K562 (cell line): Measurements from ENCODE around the gene MGAT5. TPM values are rescaled to one million over a fixed set of nuclear protein-coding genes. Genes with fewer than 3 reads are reported as not detected.

Experiments used
- ATAC-seq: fragments of 200-7000 bp; cut with Tn5 transposase; 3 replicates; pipeline ENCODE4 v1.9.1; 2020; ENCODE audit warnings: moderate library complexity
- BruUV-seq: library from RNA; stranded (reverse); fragments of 400-500 nt; replicated peaks from 2 replicates; lab custom pipeline; 2021; lab: Mats Ljungman, UMichigan
- CTCF ChIA-PET: fragments of 300-600 bp; formaldehyde crosslinking; extraction: SDS; loops from one replicate; lab custom pipeline; 2021; ENCODE audit warnings: low intra/inter-chr PET ratio; lab: Yijun Ruan, JAX
- POLR2A ChIA-PET: fragments of 300-600, 350-650 bp; sonication (Branson Sonifier 250); formaldehyde crosslinking; extraction: SDS; loops from one replicate; lab custom pipeline; 2021; ENCODE audit warnings: antibody characterized with exemption, inconsistent platforms; lab: Yijun Ruan, JAX
- DNase-seq, 4 experiments: peaks; one replicate each; pipeline versions ENCODE4 v3.0.0 to v3.0.0-alpha.2; 2011 to 2018; ENCODE audit warnings: low spot score in 3 of 4, mixed read lengths in 3 of 4; ENCODE audit errors: extremely low read depth in 1 of 4
- FAIRE-seq: peaks from 2 replicates; lab custom pipeline; 2011; peaks lifted over from hg19 to GRCh38; lab: Jason Lieb, UNC
- H2AFZ ChIP-seq: 2 replicates; pipeline ENCODE4 v1.6.0; 2011; ENCODE audit warnings: low read depth, low read length, control low read depth, inconsistent platforms
- H3K27ac ChIP-seq: fragments of 200-600 bp; 3 replicates; pipeline ENCODE4 v1.8.0; 2011; ENCODE audit warnings: low read depth, mild to moderate bottlenecking, control low read depth, inconsistent platforms, low read length, moderate library complexity, mixed read lengths; ENCODE audit errors: extremely low read depth
- H3K27me3 ChIP-seq, 2 experiments: fragments of 300-600 bp in 1 of 2; 2 replicates in 1 of 2; 3 replicates in 1 of 2; pipeline versions ENCODE4 v1.6.0 to v1.8.0; 2011; ENCODE audit warnings: inconsistent platforms in 2 of 2, low read length in 2 of 2, mild to moderate bottlenecking in 1 of 2, mixed read lengths in 1 of 2, moderate library complexity in 1 of 2; ENCODE audit not compliant: control insufficient read depth in 2 of 2, insufficient read depth in 2 of 2
- H3K36me3 ChIP-seq: fragments of 300-600 bp; 3 replicates; pipeline ENCODE4 v1.8.0; 2011; ENCODE audit warnings: mild to moderate bottlenecking, low read length, inconsistent platforms; ENCODE audit not compliant: control insufficient read depth, insufficient read depth
- H3K4me1 ChIP-seq, 2 experiments: fragments of 200-600 bp in 1 of 2; replicated peaks in 1 of 2; 2 replicates in 1 of 2; 3 replicates in 1 of 2; pipeline versions ENCODE4 v1.5.1 to v1.8.0; 2011; ENCODE audit warnings: inconsistent platforms in 2 of 2, low read length in 2 of 2, mild to moderate bottlenecking in 1 of 2, mixed read lengths in 1 of 2, moderate library complexity in 1 of 2; ENCODE audit not compliant: control insufficient read depth in 2 of 2, insufficient read depth in 2 of 2
- H3K4me2 ChIP-seq: 2 replicates; pipeline ENCODE4 v1.6.1; 2011; ENCODE audit warnings: low read length, control low read depth, inconsistent platforms, mixed read lengths; ENCODE audit not compliant: insufficient read depth
- H3K4me3 ChIP-seq: fragments of 200-600 bp; sonication (generic), shearing (Covaris generic); 2 replicates; pipeline ENCODE4 v1.5.1; 2016; ENCODE audit warnings: control low read depth, inconsistent platforms
- H3K79me2 ChIP-seq: fragments of 200-600 bp; 3 replicates; pipeline ENCODE4 v1.8.0; 2011; ENCODE audit warnings: low read length, inconsistent platforms; ENCODE audit not compliant: control insufficient read depth, insufficient read depth
- H3K9ac ChIP-seq, 2 experiments: 2 replicates each; pipeline versions ENCODE4 v1.6.0 to v1.6.1; 2011; ENCODE audit warnings: low read depth in 2 of 2, low read length in 2 of 2, control low read depth in 1 of 2, inconsistent platforms in 1 of 2, mild to moderate bottlenecking in 1 of 2, mixed read lengths in 1 of 2; ENCODE audit not compliant: insufficient read depth in 1 of 2
- H3K9me1 ChIP-seq: one replicate; pipeline ENCODE4 v1.6.0; 2011; ENCODE audit warnings: inconsistent platforms, mild to moderate bottlenecking, low read length, moderate library complexity; ENCODE audit not compliant: control insufficient read depth, insufficient read depth
- H3K9me3 ChIP-seq: replicated peaks from 2 replicates; pipeline ENCODE4 v1.5.1; 2011; ENCODE audit warnings: low read depth, low read length, inconsistent platforms; ENCODE audit not compliant: control insufficient read depth, insufficient read depth
- H4K20me1 ChIP-seq: replicated peaks from 2 replicates; pipeline ENCODE4 v1.6.1; 2011; ENCODE audit warnings: low read length, inconsistent platforms, mixed read lengths; ENCODE audit not compliant: control insufficient read depth, insufficient read depth
- DDX20 ChIP-seq: fragments of 450-650 bp; IDR thresholded peaks from 2 replicates; pipeline ENCODE4 v1.6.1; 2016; ENCODE audit warnings: missing genetic modification characterization, low read depth, mild to moderate bottlenecking, missing compliant biosample characterization, moderate library complexity
- FUS ChIP-seq: fragments of 200-400 bp; formaldehyde crosslinking; optimal IDR thresholded peaks from 2 replicates; pipeline ENCODE3; 2017; ENCODE audit warnings: low read depth, low read length
- HMBOX1 ChIP-seq: sonication (generic); IDR thresholded peaks from 2 replicates; pipeline ENCODE4 v1.6.1; 2016
- MTA2 ChIP-seq: fragments of 450-650 bp; IDR thresholded peaks from 2 replicates; pipeline ENCODE4 v1.6.1; 2016; ENCODE audit warnings: low read depth
- MYNN ChIP-seq, 2 experiments: sonication (generic); formaldehyde crosslinking in 1 of 2; IDR thresholded peaks; 2 replicates each; pipeline versions ENCODE4 v1.5.0 to v1.6.1; 2016 to 2020; ENCODE audit warnings: antibody characterized with exemption in 1 of 2, missing genetic modification reagents in 1 of 2
- PHB2 ChIP-seq: fragments of 450-650 bp; IDR thresholded peaks from 2 replicates; pipeline ENCODE4 v1.6.1; 2017; ENCODE audit warnings: low read depth
- STAT5A ChIP-seq: IDR thresholded peaks from 2 replicates; pipeline ENCODE4 v1.6.1; 2012; ENCODE audit warnings: low read length, inconsistent platforms, borderline replicate concordance
- TEAD4 ChIP-seq, 2 experiments: sonication (generic) in 1 of 2; formaldehyde crosslinking in 1 of 2; IDR thresholded peaks; 2 replicates each; pipeline versions ENCODE4 v1.6.1 to v1.8.0; 2012 to 2022; ENCODE audit warnings: borderline replicate concordance in 1 of 2, inconsistent platforms in 1 of 2, low read length in 1 of 2, mild to moderate bottlenecking in 1 of 2, missing genetic modification reagents in 1 of 2
- ZNF121 ChIP-seq: sonication (generic); formaldehyde crosslinking; conservative IDR thresholded peaks from 2 replicates; pipeline ENCODE4 v1.8.0; 2022; ENCODE audit warnings: missing genetic modification reagents
- ZNF449 ChIP-seq: fragments of 250-450 bp; sonication (Bioruptor Pico); IDR thresholded peaks from 2 replicates; pipeline ENCODE4 v1.8.0; 2022; ENCODE audit warnings: moderate library complexity, mild to moderate bottlenecking, inconsistent platforms
- WGBS: fragments of 100-300 bp; shearing (Covaris generic); methylation state at CpG from one replicate; pipeline ENCODE4 v1.1.6; 2016; ENCODE audit warnings: low coverage, mixed read lengths; ENCODE audit not compliant: insufficient coverage; ENCODE audit errors: missing lambda C conversion rate; 5-methylcytosine and 5-hydroxymethylcytosine counted together
- in situ Hi-C: fragments of 300-500 bp; cut with MboI; formaldehyde crosslinking; loops from 4 replicates; pipeline ENCODE4 v1.15.0; 2018; ENCODE audit warnings: inconsistent platforms, mixed read lengths
- intact Hi-C: fragments of 100-400 bp; cut with micrococcal nuclease; formaldehyde crosslinking; loops from 2 replicates; pipeline ENCODE4 v1.14.2; 2022
- polyA plus RNA-seq, 8 experiments: library from polyadenylated mRNA; depleted of rRNA in 4 of 8; stranded (reverse) in 5 of 8; unstranded in 3 of 8; fragments of >200 nt; fragmentation: Nextera tagmentation in 2 of 8; fragmentation: Illumina TruSeq in 1 of 8; extraction: Ambion mirVana in 2 of 8; extraction: Trizol in 1 of 8; gene quantifications; 2 replicates each; pipeline versions ENCODE4 v1.2.1 to v1.2.3, GENCODE V29; 2011 to 2014; ENCODE audit warnings: inconsistent platforms in 1 of 8, missing spikeins in 1 of 8
- total RNA-seq, 7 experiments: library from RNA; depleted of rRNA in 6 of 7; stranded (reverse); fragments of >200 nt in 6 of 7; fragmentation: Illumina TruSeq in 2 of 7; extraction: Trizol in 2 of 7; gene quantifications; 2 replicates each; pipeline versions ENCODE4 v1.2.1 to v1.2.3, GENCODE V29; 2011 to 2021; ENCODE audit warnings: low replicate concordance in 1 of 7
- TF ChIP-seq, protein P1 (sequence below): fragments of 250-450 bp; sonication (Bioruptor Pico); IDR thresholded peaks from 2 replicates; pipeline ENCODE4 v1.4.0; 2020
- TF ChIP-seq, protein P2 (sequence below), 2 experiments: fragments of 200-800 bp in 1 of 2; sonication (Bioruptor generic) in 1 of 2; sonication (generic) in 1 of 2; formaldehyde crosslinking in 1 of 2; IDR thresholded peaks in 1 of 2; conservative IDR thresholded peaks in 1 of 2; 2 replicates each; pipeline versions ENCODE4 v1.5.0 to v1.6.1; 2016 to 2020; ENCODE audit warnings: missing compliant biosample characterization in 1 of 2, missing genetic modification characterization in 1 of 2, missing genetic modification reagents in 1 of 2
- TF ChIP-seq, protein P3 (sequence below): fragments of 250-450 bp; sonication (Bioruptor Pico); IDR thresholded peaks from 2 replicates; pipeline ENCODE4 v1.4.0; 2020; ENCODE audit warnings: borderline replicate concordance
- TF ChIP-seq, protein P4 (sequence below): sonication (generic); formaldehyde crosslinking; IDR thresholded peaks from 2 replicates; pipeline ENCODE4 v1.8.1; 2023; ENCODE audit warnings: mild to moderate bottlenecking, missing genetic modification reagents, moderate library complexity

The MGAT5 gene
- total and polyA plus RNA-seq, 9 of the 15 experiments (the other 6 are each of a cell fraction or from before 2014, with no cell fraction given), result 1.6 to 18.6 (median 11.1) TPM

- H4K20me1 ChIP-seq, result no peaks in the 10 kb centered on the region
- no peak for ATAC-seq
- ChIA-PET CTCF (no interaction called here), POLR2A (no interaction called here)
- BruUV-seq, result no TSS peak
- no peaks in the 10 kb centered on the region for H3K27me3 ChIP-seq
- intact Hi-C loops, result no loop called here
- no peak for DNase-seq
- no peaks in the 10 kb centered on the region; the same call in 2 of the 3 replicates for H3K36me3 ChIP-seq
- WGBS, result 65% methylated on average over 6 of the region's 6 CpGs
- no peak overlapping the region for H3K4me2 ChIP-seq
- in situ Hi-C loops, result no loop called here
- no peak overlapping the region for H3K9ac ChIP-seq
- H3K9me3 ChIP-seq, result no peaks in the 10 kb centered on the region
- no peak for FAIRE-seq
- H2AFZ ChIP-seq, result no peak overlapping the region
- H3K4me1 ChIP-seq, result no peaks in the 10 kb centered on the region
- H3K79me2 ChIP-seq, result no peaks in the 10 kb centered on the region
- no peaks in the 10 kb centered on the region for H3K9me1 ChIP-seq
- H3K27ac ChIP-seq, result no peak overlapping the region
- no peak overlapping the region for H3K4me3 ChIP-seq
- no peak for TF ChIP-seq PHB2
- TF ChIP-seq ZNF121, result no peak
- no peak for TF ChIP-seq TEAD4 (IDR thresholded peaks at IDR 0.05; ENCODE audit: low read length)
- TF ChIP-seq TEAD4 (CRISPR knock-in tag; IDR thresholded peaks at IDR 0.05; ENCODE audit: borderline replicate concordance), result no peak
- TF ChIP-seq, protein P1, sequence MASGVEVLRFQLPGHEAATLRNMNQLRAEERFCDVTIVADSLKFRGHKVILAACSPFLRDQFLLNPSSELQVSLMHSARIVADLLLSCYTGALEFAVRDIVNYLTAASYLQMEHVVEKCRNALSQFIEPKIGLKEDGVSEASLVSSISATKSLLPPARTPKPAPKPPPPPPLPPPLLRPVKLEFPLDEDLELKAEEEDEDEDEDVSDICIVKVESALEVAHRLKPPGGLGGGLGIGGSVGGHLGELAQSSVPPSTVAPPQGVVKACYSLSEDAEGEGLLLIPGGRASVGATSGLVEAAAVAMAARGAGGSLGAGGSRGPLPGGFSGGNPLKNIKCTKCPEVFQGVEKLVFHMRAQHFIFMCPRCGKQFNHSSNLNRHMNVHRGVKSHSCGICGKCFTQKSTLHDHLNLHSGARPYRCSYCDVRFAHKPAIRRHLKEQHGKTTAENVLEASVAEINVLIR (CRISPR knock-in tag), result no peak
- TF ChIP-seq, protein P2, sequence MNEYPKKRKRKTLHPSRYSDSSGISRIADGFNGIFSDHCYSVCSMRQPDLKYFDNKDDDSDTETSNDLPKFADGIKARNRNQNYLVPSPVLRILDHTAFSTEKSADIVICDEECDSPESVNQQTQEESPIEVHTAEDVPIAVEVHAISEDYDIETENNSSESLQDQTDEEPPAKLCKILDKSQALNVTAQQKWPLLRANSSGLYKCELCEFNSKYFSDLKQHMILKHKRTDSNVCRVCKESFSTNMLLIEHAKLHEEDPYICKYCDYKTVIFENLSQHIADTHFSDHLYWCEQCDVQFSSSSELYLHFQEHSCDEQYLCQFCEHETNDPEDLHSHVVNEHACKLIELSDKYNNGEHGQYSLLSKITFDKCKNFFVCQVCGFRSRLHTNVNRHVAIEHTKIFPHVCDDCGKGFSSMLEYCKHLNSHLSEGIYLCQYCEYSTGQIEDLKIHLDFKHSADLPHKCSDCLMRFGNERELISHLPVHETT (CRISPR knock-in tag; conservative IDR thresholded peaks at IDR 0.05 in 1 of 2, IDR thresholded peaks at IDR 0.05 in 1 of 2), result no peak
- TF ChIP-seq MYNN (IDR thresholded peaks at IDR 0.05), result no peak
- TF ChIP-seq MYNN (CRISPR knock-in tag; IDR thresholded peaks at IDR 0.05), result no peak
- no peak for TF ChIP-seq DDX20 (tag)
- no peak for TF ChIP-seq FUS
- TF ChIP-seq ZNF449 (CRISPR knock-in tag), result no peak
- TF ChIP-seq, protein P3, sequence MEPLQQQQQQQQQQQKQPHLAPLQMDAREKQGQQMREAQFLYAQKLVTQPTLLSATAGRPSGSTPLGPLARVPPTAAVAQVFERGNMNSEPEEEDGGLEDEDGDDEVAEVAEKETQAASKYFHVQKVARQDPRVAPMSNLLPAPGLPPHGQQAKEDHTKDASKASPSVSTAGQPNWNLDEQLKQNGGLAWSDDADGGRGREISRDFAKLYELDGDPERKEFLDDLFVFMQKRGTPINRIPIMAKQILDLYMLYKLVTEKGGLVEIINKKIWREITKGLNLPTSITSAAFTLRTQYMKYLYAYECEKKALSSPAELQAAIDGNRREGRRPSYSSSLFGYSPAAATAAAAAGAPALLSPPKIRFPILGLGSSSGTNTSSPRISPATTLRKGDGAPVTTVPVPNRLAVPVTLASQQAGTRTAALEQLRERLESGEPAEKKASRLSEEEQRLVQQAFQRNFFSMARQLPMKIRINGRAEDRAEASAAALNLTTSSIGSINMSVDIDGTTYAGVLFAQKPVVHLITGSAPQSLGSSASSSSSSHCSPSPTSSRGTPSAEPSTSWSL (CRISPR knock-in tag), result no peak
- TF ChIP-seq, protein P4, sequence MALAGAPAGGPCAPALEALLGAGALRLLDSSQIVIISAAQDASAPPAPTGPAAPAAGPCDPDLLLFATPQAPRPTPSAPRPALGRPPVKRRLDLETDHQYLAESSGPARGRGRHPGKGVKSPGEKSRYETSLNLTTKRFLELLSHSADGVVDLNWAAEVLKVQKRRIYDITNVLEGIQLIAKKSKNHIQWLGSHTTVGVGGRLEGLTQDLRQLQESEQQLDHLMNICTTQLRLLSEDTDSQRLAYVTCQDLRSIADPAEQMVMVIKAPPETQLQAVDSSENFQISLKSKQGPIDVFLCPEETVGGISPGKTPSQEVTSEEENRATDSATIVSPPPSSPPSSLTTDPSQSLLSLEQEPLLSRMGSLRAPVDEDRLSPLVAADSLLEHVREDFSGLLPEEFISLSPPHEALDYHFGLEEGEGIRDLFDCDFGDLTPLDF (CRISPR knock-in tag), result no peak
- TF ChIP-seq STAT5A, result no peak
- TF ChIP-seq HMBOX1, result no peak
- TF ChIP-seq MTA2, result no peak
These were observed 35.4 kb downstream of the MGAT5 start for GRCh38 chr2:134289225-134289624.
